H1 (cell line): ENCODE measurements around the gene CTCF. TPM values are rescaled to one million over a fixed set of nuclear protein-coding genes. Genes with fewer than 3 reads are reported as not detected.

ENCODE experiments used
- CTCF ChIA-PET: fragments of 300-600 bp; sonication (Branson Sonifier 250); formaldehyde crosslinking; loops from one replicate; lab custom pipeline; 2021; ENCODE audit not compliant: partially characterized antibody; lab: Charles Lee
- POLR2A ChIA-PET: fragments of 300-600 bp; sonication (Branson Sonifier 250); formaldehyde crosslinking; loops from one replicate; lab custom pipeline; 2021; ENCODE audit warnings: inconsistent platforms; ENCODE audit not compliant: partially characterized antibody; lab: Charles Lee
- DNase-seq, 2 experiments: peaks; one replicate each; pipeline versions ENCODE4 v3.0.0 to v3.0.0-alpha.2; 2010 to 2022; ENCODE audit warnings: low spot score in 2 of 2, low read depth in 1 of 2, mixed read lengths in 1 of 2
- FAIRE-seq: peaks from 2 replicates; lab custom pipeline; 2011; peaks lifted over from hg19 to GRCh38; lab: Jason Lieb, UNC
- H2AFZ ChIP-seq: 2 replicates; pipeline ENCODE4 v1.8.1; 2012; ENCODE audit warnings: low read length, inconsistent platforms
- H2AK5ac ChIP-seq: 2 replicates; pipeline ENCODE4 v1.6.1; 2013; ENCODE audit warnings: low read depth, low read length
- H2BK120ac ChIP-seq: replicated peaks from 2 replicates; pipeline ENCODE3; 2013; ENCODE audit warnings: low read depth, low read length, inconsistent platforms
- H2BK12ac ChIP-seq: 2 replicates; pipeline ENCODE4 v1.6.1; 2013; ENCODE audit warnings: low read depth, low read length
- H2BK15ac ChIP-seq: 2 replicates; pipeline ENCODE4 v1.6.1; 2013; ENCODE audit warnings: low read length
- H2BK20ac ChIP-seq: 2 replicates; pipeline ENCODE4 v1.6.1; 2013; ENCODE audit warnings: low read length
- H2BK5ac ChIP-seq: 2 replicates; pipeline ENCODE4 v1.6.1; 2013; ENCODE audit warnings: low read depth, low read length
- H3K14ac ChIP-seq: 2 replicates; pipeline ENCODE4 v1.6.1; 2013; ENCODE audit warnings: inconsistent platforms; ENCODE audit not compliant: insufficient read length
- H3K18ac ChIP-seq: 2 replicates; pipeline ENCODE4 v1.6.1; 2013; ENCODE audit warnings: low read length; ENCODE audit errors: extremely low read depth
- H3K23ac ChIP-seq: 2 replicates; pipeline ENCODE4 v1.6.1; 2013; ENCODE audit warnings: inconsistent platforms; ENCODE audit not compliant: insufficient read length
- H3K23me2 ChIP-seq: 2 replicates; pipeline ENCODE4 v1.6.1; 2013; ENCODE audit warnings: low read depth, low read length
- H3K27ac ChIP-seq: 2 replicates; pipeline ENCODE4 v1.6.1; 2011; ENCODE audit warnings: low read depth, low read length, inconsistent platforms
- H3K27me3 ChIP-seq, 4 experiments: replicated peaks in 1 of 4; 1 replicate in 1 of 4; 2 replicates in 3 of 4; pipeline versions ENCODE4 v1.6.1 to v1.8.1; 2011 to 2013; ENCODE audit warnings: low read length in 3 of 4, mild to moderate bottlenecking in 3 of 4, inconsistent platforms in 2 of 4, mixed read lengths in 2 of 4, moderate library complexity in 1 of 4; ENCODE audit not compliant: control insufficient read depth in 3 of 4, insufficient read depth in 3 of 4; ENCODE audit errors: extremely low read depth in 1 of 4
- H3K36me3 ChIP-seq, 4 experiments: 2 replicates each; pipeline versions ENCODE4 v1.6.1 to v1.8.1; 2011 to 2013; ENCODE audit warnings: mild to moderate bottlenecking in 4 of 4, low read length in 3 of 4, moderate library complexity in 2 of 4, control low read depth in 1 of 4, inconsistent platforms in 1 of 4; ENCODE audit not compliant: insufficient read depth in 4 of 4, control insufficient read depth in 2 of 4
- H3K4ac ChIP-seq: replicated peaks from 2 replicates; pipeline ENCODE3; 2013; ENCODE audit warnings: low read length, low read depth, mixed read lengths, inconsistent platforms; ENCODE audit not compliant: insufficient read length
- H3K4me1 ChIP-seq, 4 experiments: replicated peaks in 1 of 4; 1 replicate in 1 of 4; 2 replicates in 3 of 4; pipeline versions ENCODE4 v1.6.1 to v1.8.1; 2011 to 2013; ENCODE audit warnings: low read length in 3 of 4, inconsistent platforms in 2 of 4, mixed read lengths in 1 of 4; ENCODE audit not compliant: insufficient read depth in 4 of 4, control insufficient read depth in 3 of 4
- H3K4me2 ChIP-seq, 2 experiments: 2 replicates each; pipeline versions ENCODE4 v1.6.1 to v1.8.1; 2011 to 2013; ENCODE audit warnings: low read depth in 2 of 2, low read length in 2 of 2, control low read depth in 1 of 2, inconsistent platforms in 1 of 2, mild to moderate bottlenecking in 1 of 2; ENCODE audit not compliant: insufficient read depth in 1 of 2
- H3K4me3 ChIP-seq, 4 experiments: fragments of 200-600, 300-600 bp in 1 of 4; sonication (generic), shearing (Covaris generic), sonication (Bioruptor Twin) in 1 of 4; 2 replicates each; pipeline versions ENCODE4 v1.5.1 to v1.8.1; 2011 to 2016; ENCODE audit warnings: low read length in 4 of 4, low read depth in 3 of 4, control low read depth in 2 of 4, inconsistent platforms in 2 of 4, mild to moderate bottlenecking in 2 of 4, mixed read lengths in 1 of 4, moderate library complexity in 1 of 4; ENCODE audit not compliant: insufficient read depth in 2 of 4; ENCODE audit errors: extremely low read depth in 1 of 4
- H3K56ac ChIP-seq: replicated peaks from 2 replicates; pipeline ENCODE3; 2013; ENCODE audit warnings: low read depth, mild to moderate bottlenecking, mixed read lengths, low read length, inconsistent platforms; ENCODE audit not compliant: insufficient read length
- H3K79me1 ChIP-seq: 2 replicates; pipeline ENCODE4 v1.6.1; 2013; ENCODE audit warnings: low read depth, low read length, control low read depth
- H3K79me2 ChIP-seq, 2 experiments: 2 replicates each; pipeline versions ENCODE4 v1.6.1 to v1.8.1; 2012 to 2013; ENCODE audit warnings: low read length in 2 of 2, mild to moderate bottlenecking in 2 of 2, inconsistent platforms in 1 of 2; ENCODE audit not compliant: insufficient read depth in 2 of 2, control insufficient read depth in 1 of 2
- H3K9ac ChIP-seq, 4 experiments: replicated peaks in 1 of 4; 1 replicate in 1 of 4; 2 replicates in 3 of 4; pipeline versions ENCODE4 v1.6.1 to v1.8.1; 2011 to 2013; ENCODE audit warnings: low read depth in 3 of 4, low read length in 3 of 4, control low read depth in 2 of 4, mild to moderate bottlenecking in 2 of 4, moderate library complexity in 2 of 4, inconsistent platforms in 1 of 4; ENCODE audit errors: extremely low read depth in 1 of 4
- H3K9me3 ChIP-seq, 2 experiments: 2 replicates each; pipeline versions ENCODE4 v1.6.1 to v1.8.1; 2012 to 2013; ENCODE audit warnings: mild to moderate bottlenecking in 2 of 2, moderate library complexity in 2 of 2, control low read depth in 1 of 2, inconsistent platforms in 1 of 2, low read depth in 1 of 2, low read length in 1 of 2, mixed read lengths in 1 of 2; ENCODE audit not compliant: insufficient read depth in 2 of 2
- H4K20me1 ChIP-seq, 2 experiments: replicated peaks in 1 of 2; 2 replicates each; pipeline versions ENCODE3 to v1.8.1; 2011 to 2013; ENCODE audit warnings: inconsistent platforms in 2 of 2, low read length in 2 of 2, mild to moderate bottlenecking in 1 of 2; ENCODE audit not compliant: insufficient read depth in 2 of 2, control insufficient read depth in 1 of 2
- H4K5ac ChIP-seq: 2 replicates; pipeline ENCODE4 v1.6.1; 2013; ENCODE audit warnings: low read length, low read depth, mixed read lengths, inconsistent platforms; ENCODE audit not compliant: insufficient read length
- H4K8ac ChIP-seq: 2 replicates; pipeline ENCODE4 v1.8.0; 2013; ENCODE audit warnings: mild to moderate bottlenecking, moderate library complexity, low read length, inconsistent platforms; ENCODE audit not compliant: insufficient read depth; ENCODE audit errors: extremely low read depth
- H4K91ac ChIP-seq: replicated peaks from 2 replicates; pipeline ENCODE3; 2013; ENCODE audit warnings: low read length, mixed read lengths, inconsistent platforms; ENCODE audit not compliant: insufficient read length
- FOSL1 ChIP-seq: IDR thresholded peaks from 2 replicates; pipeline ENCODE4 v1.6.1; 2011; ENCODE audit warnings: mild to moderate bottlenecking, low read depth, low read length, moderate library complexity; ENCODE audit not compliant: insufficient read depth
- JUN ChIP-seq: IDR thresholded peaks from 2 replicates; pipeline ENCODE4 v1.6.1; 2011; ENCODE audit warnings: low read depth, mild to moderate bottlenecking, improper control_type of control experiment, low read length
- RFX5 ChIP-seq: IDR thresholded peaks from 2 replicates; pipeline ENCODE4 v1.6.1; 2011; ENCODE audit warnings: low read depth, low read length, improper control_type of control experiment, borderline replicate concordance
- SIRT6 ChIP-seq: IDR thresholded peaks from one replicate; pipeline ENCODE4 v1.7.1; 2012; ENCODE audit warnings: low read length, inconsistent platforms
- SUZ12 ChIP-seq: fragments of 200-600 bp; sonication (generic); IDR thresholded peaks from 2 replicates; pipeline ENCODE4 v1.6.1; 2012; ENCODE audit warnings: mild to moderate bottlenecking, inconsistent platforms, low read length, moderate library complexity, mixed read lengths
- WGBS, 2 experiments: shearing (Covaris generic) in 1 of 2; methylation state at CpG; one replicate each; pipeline versions ENCODE4 v1.1.6 to v1.1.7; 2013 to 2015; ENCODE audit warnings: low lambda C conversion rate in 2 of 2, mixed read lengths in 2 of 2, inconsistent platforms in 1 of 2, low coverage in 1 of 2, missing lambda C conversion rate in 1 of 2; ENCODE audit not compliant: insufficient replicate concordance in 2 of 2, insufficient coverage in 1 of 2, insufficient read length in 1 of 2; ENCODE audit errors: extremely low coverage in 1 of 2, missing lambda C conversion rate in 1 of 2; 5-methylcytosine and 5-hydroxymethylcytosine counted together
- polyA plus RNA-seq, 7 experiments: library from polyadenylated mRNA; depleted of rRNA in 3 of 7; stranded (reverse) in 5 of 7; unstranded in 2 of 7; fragments of >200 nt in 5 of 7; fragments of 200-250 nt in 2 of 7; gene quantifications; 1 replicate in 5 of 7; 2 replicates in 1 of 7; 4 replicates in 1 of 7; pipeline versions ENCODE4 v1.2.1 to v1.2.3, GENCODE V29; 2011 to 2013; ENCODE audit warnings: missing spikeins in 2 of 7, mixed read lengths in 2 of 7
- total RNA-seq: library from RNA; stranded (reverse); fragmentation: NEBNext Ultra II Directional; extraction: Animal tissue kit (Norgen Biotek cat#: 25700); gene quantifications from 2 replicates; pipeline ENCODE4 v1.2.1, GENCODE V29; 2021
- TF ChIP-seq, protein P1 (sequence below): IDR thresholded peaks from 2 replicates; pipeline ENCODE4 v1.6.1; 2011; ENCODE audit warnings: low read length, improper control_type of control experiment

CTCF gene
- total and polyA plus RNA-seq, 2 of the 8 experiments (the other 6 are each of a cell fraction or from before 2014, with no cell fraction given) = 32.4 to 66.0 TPM

DNA sequence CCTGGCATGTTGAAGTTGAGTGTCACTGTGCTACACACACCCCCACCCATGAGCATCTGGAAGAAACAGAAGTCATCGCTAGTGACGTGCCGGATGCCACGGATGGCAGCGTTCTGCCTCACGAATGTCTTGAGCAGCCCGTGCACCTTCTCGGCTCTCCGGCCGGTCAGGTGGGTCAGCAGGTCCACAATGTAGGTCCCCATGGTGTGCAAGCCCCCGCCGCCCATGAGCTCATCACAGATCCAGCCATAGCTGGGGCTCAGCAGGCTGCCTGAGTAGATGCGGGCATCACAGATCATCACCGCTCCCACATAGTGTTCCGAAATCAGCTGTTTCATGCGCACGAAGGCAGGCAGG is 113.2 kb downstream of the CTCF start:
- no peak overlapping the region for H4K8ac ChIP-seq
- no peak overlapping the region for H2AFZ ChIP-seq
- DNase-seq = no peak
- H4K91ac ChIP-seq = no peak overlapping the region
- H2BK12ac ChIP-seq = no peak overlapping the region
- 0 out of 8 replicates have a peak, but pooled peaks cover 0 to 3% (median 0%) of the 10 kb centered on the region in 4 experiments for H3K36me3 ChIP-seq
- no peak overlapping the region; the same call in 1 of the 2 replicates for H3K18ac ChIP-seq
- ChIA-PET POLR2A (no interaction called here), CTCF (interaction anchor here (1.3 to 5.5 kb wide), 2 partner anchors 12 to 141 kb away, joined by 5 to 46 read pairs; no protein-coding TSS in a partner anchor)
- H4K20me1 ChIP-seq = peaks cover 0 to 8% of the 10 kb centered on the region in 2 experiments
- no peak overlapping the region for H3K27ac ChIP-seq
- TF ChIP-seq SUZ12 (no peak), SIRT6 (no peak), FOSL1 (no peak), RFX5 (no peak), JUN (no peak)
- TF ChIP-seq, protein P1, sequence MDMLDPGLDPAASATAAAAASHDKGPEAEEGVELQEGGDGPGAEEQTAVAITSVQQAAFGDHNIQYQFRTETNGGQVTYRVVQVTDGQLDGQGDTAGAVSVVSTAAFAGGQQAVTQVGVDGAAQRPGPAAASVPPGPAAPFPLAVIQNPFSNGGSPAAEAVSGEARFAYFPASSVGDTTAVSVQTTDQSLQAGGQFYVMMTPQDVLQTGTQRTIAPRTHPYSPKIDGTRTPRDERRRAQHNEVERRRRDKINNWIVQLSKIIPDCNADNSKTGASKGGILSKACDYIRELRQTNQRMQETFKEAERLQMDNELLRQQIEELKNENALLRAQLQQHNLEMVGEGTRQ = no peak
- H3K79me1 ChIP-seq = no peaks in the 10 kb centered on the region; the same call in none of the 2 replicates
- H3K9ac ChIP-seq = no peak overlapping the region
- no peak overlapping the region for H3K14ac ChIP-seq
- H3K4me2 ChIP-seq = no peak overlapping the region
- no peak overlapping the region for H2AK5ac ChIP-seq
- FAIRE-seq = no peak
- H3K23ac ChIP-seq = no peak overlapping the region
- H2BK5ac ChIP-seq = no peak overlapping the region
- no peaks in the 10 kb centered on the region for H3K79me2 ChIP-seq
- no peaks in the 10 kb centered on the region for H3K23me2 ChIP-seq
- no peaks in the 10 kb centered on the region for H3K9me3 ChIP-seq
- H3K27me3 ChIP-seq = no peaks in the 10 kb centered on the region
- no peak overlapping the region for H3K4me3 ChIP-seq
- no peak overlapping the region for H3K4ac ChIP-seq
- H2BK20ac ChIP-seq = no peak overlapping the region
- WGBS, 2 experiments = 99% methylated on average over 17 of the region's 17 CpGs; no CpG with 5 or more reads in 1 of the 2 experiments
- no peak overlapping the region for H4K5ac ChIP-seq
- H2BK15ac ChIP-seq = no peak overlapping the region
- H3K4me1 ChIP-seq = peaks cover 0 to 3% (median 0%) of the 10 kb centered on the region in 4 experiments; a peak in 1 of 7 replicates
- no peak overlapping the region for H2BK120ac ChIP-seq
- H3K56ac ChIP-seq = no peak overlapping the region
